Fibroblast of villous mesenchyme (primary cell): ENCODE results near the gene ALK. TPM values are rescaled to one million over a fixed set of nuclear protein-coding genes. Genes with fewer than 3 reads are reported as not detected.

Experiments used
- DNase-seq: peaks from one replicate; pipeline ENCODE4 v3.0.0-alpha.2; 2010; ENCODE audit warnings: low read depth
- H3K4me3 ChIP-seq: 2 replicates; pipeline ENCODE4 v1.5.1; 2011; ENCODE audit warnings: low read depth, mild to moderate bottlenecking, low read length
- total RNA-seq: library from RNA; depleted of rRNA; stranded (reverse); fragments of >200 nt; gene quantifications from 2 replicates; pipeline ENCODE4 v1.2.3, GENCODE V29; 2012
- TF ChIP-seq, protein P1 (sequence below): IDR thresholded peaks from 2 replicates; pipeline ENCODE4 v1.5.1; 2012; ENCODE audit warnings: low read depth, mild to moderate bottlenecking, low read length; ENCODE audit not compliant: insufficient read depth

The ALK gene
- total RNA-seq, 1 donor = not detected

DNA sequence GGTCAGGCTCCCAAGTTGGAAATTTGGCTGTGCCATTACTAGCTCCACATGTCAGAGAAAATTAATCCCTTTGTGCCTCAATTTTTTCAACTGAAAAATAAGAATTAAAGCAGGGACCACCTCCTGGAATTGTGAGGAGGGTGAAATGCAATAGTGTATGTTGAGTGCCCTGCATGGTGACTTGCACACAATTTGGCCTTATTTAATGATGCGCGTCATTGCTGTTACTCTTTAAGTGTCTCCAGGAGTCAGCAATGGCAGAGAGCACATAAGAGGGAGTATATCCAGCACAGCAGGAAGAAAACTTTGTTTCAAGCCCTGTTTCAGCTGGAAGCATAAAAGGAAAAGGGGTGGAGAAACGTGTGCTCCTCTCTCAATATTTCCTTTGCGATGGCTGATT, 215.8 kb downstream of the ALK start:
- DNase-seq = no peak

DNA sequence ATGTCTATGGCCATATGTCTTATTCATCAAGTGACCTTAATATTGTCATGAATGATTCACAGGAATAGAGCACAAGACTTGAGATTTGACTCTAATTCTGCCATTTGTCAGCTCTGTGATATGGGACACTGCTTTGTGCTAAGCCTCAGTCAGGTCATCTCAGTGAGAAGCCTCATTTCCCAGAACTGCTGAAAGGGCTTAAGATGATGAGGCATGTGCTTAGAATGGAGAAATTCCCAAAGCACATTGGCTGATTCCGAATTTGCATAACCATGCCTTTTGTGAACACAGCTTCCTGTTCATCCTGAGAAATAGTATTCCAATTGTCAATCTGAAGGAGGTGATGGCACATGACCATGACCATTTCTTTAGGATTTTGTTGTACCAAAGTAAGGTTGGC, 218.1 kb downstream of the ALK start:
- no peak overlapping the region for H3K4me3 ChIP-seq
- DNase-seq = no peak
- TF ChIP-seq, protein P1, sequence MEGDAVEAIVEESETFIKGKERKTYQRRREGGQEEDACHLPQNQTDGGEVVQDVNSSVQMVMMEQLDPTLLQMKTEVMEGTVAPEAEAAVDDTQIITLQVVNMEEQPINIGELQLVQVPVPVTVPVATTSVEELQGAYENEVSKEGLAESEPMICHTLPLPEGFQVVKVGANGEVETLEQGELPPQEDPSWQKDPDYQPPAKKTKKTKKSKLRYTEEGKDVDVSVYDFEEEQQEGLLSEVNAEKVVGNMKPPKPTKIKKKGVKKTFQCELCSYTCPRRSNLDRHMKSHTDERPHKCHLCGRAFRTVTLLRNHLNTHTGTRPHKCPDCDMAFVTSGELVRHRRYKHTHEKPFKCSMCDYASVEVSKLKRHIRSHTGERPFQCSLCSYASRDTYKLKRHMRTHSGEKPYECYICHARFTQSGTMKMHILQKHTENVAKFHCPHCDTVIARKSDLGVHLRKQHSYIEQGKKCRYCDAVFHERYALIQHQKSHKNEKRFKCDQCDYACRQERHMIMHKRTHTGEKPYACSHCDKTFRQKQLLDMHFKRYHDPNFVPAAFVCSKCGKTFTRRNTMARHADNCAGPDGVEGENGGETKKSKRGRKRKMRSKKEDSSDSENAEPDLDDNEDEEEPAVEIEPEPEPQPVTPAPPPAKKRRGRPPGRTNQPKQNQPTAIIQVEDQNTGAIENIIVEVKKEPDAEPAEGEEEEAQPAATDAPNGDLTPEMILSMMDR = no peak

More for the DNA sequence above, 215.8 kb downstream of the ALK start:
- TF ChIP-seq, protein P1 = no peak
- H3K4me3 ChIP-seq = no peak overlapping the region

DNA sequence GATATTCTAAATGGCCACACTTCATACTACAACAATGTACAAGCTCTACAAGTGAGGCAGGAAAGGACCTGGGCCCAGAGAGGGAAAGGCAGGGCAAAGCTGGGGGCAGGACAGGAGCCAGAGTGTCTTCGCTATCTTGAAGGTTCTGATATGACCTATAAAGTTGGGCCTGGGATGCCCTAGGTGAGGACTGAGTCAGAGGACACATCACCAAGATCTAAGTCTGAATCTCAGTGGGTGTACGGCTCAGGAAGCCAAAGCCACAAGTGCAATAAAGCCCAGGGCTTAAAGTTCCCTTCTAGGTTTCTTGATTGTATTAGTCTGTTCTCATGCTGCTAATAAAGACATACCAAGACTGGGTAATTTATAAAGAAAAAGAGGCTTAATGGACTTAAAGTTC, 219.1 kb downstream of the ALK start:
- TF ChIP-seq, protein P1 = no peak
- no peak overlapping the region for H3K4me3 ChIP-seq
- DNase-seq = no peak

DNA sequence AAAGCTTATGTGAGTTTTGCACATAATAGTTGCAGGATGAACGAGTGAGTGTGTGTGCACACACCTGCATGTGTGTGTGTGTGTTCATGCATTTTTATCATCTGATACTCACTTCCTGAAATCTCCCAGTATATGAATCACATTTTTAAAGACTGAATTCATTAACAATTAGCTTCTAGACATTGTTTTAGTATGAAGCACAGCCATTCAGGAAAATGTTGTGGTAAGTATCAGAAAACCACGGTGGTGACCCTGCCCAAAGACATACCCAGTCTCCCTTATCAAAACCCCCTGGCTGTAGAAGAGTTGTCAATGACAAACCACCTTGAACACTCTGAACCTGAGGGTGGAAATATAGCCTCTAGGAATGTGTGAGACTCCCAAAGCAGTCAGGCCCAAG, 220.8 kb downstream of the ALK start:
- H3K4me3 ChIP-seq = no peak overlapping the region
- TF ChIP-seq, protein P1 = no peak
- no peak for DNase-seq

DNA sequence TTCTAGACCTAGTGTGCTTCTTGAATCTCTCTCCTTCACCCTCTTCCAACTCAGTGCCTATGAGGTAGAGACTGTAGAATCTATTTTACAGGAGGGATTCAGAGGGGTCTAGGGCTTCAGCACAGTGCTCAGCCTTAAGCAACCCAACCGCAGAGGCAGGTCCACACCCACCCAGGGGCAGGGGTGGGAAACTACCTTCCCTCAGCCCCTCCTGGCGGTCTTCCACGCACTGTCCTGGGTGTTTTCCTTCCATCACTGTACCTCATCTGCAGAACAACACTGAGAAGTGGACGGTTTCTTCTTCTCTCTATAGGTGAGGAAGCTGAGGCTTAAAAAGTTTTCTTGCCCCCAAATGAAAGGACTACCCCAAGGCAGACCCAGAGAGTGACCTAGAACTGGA, 222.3 kb downstream of the ALK start:
- no peak for DNase-seq
- TF ChIP-seq, protein P1 = no peak
- H3K4me3 ChIP-seq = no peak overlapping the region

DNA sequence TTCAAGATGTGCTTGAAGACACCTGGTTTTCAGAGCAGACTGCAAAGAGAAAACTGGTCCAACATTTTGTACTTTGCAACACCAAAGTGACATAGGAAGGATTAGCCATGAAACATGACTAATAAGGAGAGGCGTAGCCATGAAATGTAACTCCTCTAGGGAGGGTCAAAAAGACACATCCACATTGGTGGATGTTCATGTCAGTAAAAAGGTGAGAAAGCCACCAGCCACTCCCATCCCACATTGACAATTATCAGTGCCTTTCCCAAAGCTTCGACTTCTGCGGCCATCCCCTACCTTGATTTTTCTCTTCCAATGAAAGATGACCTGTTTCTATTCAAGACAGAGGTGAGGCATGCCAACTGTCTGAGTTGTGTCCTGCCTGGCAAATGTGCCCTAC, 223.2 kb downstream of the ALK start:
- no peak for DNase-seq
- TF ChIP-seq, protein P1 = no peak
- no peak overlapping the region for H3K4me3 ChIP-seq

DNA sequence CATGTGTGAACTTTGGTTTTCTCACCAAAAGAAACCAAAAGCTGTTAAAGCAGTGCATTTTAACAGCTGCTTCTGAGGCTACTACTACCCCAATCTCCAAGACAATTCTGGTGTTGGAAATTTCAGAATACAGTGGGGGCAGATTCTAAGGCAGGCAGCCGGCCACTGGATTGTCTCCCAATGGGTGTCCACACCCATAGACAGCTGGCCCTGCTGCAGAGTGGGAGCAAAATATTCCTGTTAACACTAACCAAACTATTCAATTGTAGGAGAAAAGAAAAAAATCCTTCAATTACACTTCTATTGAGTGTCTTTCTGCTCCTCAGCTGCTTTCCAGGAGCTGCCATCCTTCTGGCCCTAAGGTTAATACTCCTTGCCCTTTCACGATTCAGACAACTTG, 223.7 kb downstream of the ALK start:
- DNase-seq = no peak
- TF ChIP-seq, protein P1 = no peak
- H3K4me3 ChIP-seq = no peak overlapping the region
